Ammon's horn (tissue), 1 donor: ENCODE data around the gene MND1.
"Not testable (repeated sequence)": the region's sequence is repeated elsewhere in the genome, so short reads cannot be mapped to it uniquely, and the experiment has no call there.

Source experiments
- DNase-seq: peaks from one replicate; pipeline ENCODE4 v3.0.0-alpha.2; 2016; ENCODE audit warnings: low spot score

MND1 gene

DNA sequence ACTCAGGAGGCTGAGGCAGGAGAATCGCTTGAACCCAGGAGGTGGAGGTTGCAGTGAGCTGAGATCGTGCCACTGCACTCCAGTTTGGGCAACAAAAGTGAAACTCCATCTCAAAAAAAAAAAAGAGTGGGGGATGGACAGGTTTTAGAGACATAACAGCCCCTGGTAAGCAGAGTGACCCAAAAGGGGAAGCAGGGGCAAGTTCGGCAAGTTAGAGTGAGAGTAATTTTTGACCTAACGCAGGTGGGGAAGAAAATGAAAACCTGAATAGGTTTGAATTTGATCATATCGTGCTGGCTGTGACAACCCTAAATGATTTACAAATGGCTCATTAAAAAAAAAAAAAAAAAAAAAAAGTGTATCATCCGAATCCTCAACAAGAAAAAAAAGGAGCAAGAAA, 96.0 kb downstream of the MND1 start:
- no peak for DNase-seq

DNA sequence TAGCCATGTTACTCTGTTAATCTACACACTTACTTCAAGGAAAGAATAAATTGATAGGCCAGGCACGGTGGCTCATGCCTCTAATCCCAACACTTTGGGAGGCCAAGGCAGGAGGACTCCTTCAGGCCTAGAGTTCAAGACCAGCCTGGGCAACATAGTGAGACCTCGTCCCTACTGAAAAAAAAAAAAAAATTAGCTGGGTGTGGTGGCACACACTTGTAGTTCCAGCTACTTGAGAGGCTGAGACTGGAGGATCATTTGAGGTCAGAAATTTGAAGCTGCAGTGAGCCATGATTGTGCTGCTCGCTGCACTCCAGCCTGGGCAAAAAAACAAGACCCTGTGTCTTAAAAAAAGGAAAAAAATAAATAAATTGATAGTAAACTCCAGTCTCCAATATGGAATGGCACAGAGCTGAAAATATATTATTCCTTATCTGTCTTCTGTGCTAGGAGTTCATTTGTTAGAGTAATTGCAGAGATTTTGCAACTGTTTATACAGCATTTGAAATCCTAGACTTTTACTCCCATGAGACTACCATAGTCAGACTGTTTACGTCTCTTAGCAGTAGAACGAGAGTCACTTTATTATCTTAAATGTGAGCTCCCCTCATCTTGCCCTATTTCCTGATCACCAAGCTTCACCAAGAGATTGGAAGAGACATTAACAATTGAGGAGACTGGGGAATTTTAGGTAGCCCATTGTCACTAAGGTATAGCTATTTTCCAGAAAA, 102.9 kb downstream of the MND1 start:
- DNase-seq = no peak

DNA sequence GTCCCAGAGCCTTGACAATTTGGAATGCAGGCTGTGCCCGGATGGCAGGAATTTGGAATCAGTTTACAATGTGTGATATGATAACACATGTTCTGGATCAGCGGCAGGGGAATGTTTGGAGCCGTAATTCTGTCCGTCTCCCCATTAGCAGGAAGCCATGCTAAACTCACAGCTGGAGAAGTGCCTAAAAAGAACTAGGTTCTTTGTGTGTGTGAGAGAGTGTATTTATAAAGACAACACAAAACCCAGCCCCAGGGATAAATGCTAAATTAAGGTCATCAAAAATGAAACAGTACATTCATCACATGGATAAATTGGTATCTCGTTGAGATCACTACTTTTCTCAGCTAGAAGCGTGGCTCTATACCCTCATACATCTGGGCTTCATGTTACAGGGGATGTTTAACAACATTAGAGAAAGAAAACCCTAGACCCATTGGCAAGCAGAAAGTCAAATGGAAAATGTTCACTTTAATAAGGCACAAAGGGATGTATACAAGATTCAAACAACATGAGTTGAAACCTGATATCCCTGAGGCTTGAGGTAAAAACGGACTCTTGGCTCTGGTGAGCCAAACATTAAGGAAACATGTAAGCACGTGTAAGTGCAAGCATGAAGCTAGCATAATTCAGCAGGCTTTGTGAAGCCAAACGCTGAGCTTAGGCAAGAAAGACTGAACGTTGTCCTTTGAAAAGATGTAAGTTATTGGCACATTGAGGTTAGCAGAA, 103.7 kb downstream of the MND1 start:
- no peak for DNase-seq

DNA sequence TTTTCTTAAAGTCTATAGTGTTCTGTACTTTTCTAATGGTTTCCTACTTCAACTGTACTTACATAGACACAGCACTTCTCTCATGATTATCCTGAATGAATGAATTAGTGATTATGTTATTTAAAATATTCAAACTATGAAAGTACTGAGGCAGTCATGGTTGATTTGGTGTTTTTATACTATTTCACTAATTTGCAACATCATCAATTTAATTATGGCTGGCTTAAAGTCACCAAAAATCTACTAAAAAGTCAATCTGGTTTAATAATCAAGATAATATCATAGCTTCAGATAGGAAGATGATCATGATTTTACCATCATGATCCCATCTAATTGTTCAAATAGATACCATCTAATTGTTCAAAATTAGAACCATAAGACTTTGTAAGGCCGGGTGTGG, 104.8 kb downstream of the MND1 start:
- DNase-seq = no peak

DNA sequence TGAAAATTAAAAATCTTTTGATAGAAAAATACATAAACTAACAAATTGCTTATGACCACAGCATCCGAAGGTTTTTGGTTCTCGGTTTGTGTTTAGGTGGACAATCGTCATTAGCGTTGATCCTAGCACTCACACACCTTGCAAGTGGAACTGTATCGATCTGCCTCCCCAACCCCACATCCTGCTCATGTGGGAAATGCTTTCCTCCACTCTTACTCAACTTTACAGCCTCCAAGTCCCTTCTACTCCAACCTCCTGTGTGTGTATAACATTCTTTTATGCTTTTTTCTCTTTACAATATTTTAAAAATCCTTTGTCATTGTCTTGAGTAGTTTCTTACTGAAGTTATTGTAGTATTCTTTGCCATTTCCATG, 106.0 kb downstream of the MND1 start:
- DNase-seq = no peak

DNA sequence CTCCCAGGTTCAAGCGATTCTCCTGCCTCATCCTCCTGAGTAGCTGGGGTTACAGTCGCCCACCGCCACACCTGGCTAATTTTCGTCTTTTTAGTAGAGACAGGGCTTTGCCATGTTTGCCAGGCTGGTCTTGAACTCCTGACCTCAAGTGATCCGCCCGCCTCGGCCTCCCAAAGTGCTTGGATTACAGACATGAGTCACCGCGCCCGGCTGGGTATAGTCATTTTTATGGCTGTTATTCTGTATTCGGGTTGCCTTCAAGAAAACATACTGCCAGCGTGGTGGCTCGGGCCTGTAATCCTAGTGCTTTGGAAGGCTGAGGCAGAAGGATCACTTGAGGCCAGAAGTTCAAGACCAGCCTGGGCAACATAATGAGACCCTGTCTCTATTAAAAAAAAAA, 106.7 kb downstream of the MND1 start:
- not testable (repeated sequence) for DNase-seq

DNA sequence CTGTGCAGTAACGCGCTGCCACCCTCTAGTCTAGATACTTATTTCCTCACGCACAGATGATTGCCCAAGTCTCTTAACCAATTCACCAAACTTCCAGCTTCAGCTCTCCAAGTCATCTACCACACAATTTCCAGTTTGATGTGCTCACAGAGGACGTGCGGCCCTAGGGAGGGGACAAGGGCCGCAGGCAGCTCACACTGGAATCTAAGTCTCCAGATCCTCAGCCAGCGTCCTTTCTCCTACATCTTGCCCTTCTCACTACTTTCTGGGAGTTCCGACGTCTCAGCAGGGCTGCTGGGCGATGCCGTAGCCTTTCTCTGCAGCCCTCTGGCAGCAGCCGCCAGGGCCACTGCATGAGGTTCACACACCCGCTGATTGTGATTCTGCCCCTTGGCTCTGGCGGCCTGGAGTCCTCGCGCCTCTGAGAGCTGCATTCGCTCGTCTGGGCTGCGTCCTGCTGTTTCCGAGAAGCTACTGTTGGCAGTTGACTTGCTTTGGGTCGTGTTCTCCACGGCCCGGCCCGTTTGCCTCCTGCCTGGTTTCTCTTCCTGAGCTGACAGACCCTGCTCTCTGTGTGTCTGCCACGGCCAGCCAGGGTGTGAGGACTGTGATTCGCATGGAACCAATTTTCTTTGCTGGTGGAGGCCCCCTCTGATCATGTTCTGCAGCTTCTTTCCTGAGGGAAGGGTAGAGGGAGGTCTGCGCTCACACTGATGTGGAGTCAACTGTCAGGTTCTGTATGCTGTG, 107.6 kb downstream of the MND1 start:
- DNase-seq = no peak

DNA sequence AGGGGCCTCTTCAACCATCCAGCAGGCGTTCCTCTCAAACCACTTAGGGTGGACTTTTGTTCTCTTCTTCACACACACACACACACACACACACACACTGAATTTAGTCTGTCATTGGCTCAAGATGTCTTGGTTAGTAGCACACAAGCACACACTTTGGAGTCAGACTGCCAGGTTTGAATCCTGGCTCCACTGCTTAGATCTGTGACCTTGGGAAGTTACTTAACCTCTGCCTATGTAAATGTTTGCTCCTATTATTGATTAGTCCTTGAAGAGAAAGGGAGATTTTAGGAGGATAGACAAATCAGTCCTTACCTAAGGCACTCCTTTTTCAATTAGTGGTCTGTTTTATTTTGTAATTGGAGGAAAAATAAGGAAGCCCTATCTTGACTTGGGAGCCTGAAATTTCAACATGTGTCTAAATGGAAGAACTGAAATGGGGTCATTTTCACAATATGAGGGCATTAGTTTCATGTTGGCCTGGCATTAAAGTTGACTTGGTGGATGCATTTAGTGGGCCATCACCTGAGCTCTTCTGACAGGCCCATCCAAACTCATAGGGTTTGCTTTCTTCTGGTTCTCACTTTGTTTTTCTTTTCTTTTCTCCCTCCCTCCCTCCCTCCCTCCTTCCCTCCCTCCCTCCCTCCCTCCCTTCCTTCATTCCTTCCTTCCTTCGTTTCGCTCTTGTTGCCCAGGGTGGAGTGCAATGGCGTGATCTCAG, 108.3 kb downstream of the MND1 start:
- no peak for DNase-seq

DNA sequence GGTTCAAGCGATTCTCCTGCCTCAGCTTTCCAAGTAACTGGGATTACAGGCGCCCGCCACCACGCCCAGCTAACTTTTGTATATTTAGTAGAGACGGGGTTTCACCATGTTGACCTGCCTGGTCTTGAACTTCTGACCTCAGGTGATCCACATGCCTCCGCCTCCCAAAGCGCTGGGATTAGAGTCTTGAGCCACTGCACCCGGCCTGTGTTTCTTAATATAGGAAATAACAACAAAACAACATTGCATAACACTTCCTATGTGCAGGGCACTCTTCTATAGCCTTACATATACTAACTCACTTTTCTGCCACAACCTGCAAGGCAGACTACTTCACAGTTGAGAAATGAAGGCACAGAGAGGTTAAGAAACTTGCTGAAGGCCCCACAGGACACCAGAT, 108.9 kb downstream of the MND1 start:
- DNase-seq = no peak

DNA sequence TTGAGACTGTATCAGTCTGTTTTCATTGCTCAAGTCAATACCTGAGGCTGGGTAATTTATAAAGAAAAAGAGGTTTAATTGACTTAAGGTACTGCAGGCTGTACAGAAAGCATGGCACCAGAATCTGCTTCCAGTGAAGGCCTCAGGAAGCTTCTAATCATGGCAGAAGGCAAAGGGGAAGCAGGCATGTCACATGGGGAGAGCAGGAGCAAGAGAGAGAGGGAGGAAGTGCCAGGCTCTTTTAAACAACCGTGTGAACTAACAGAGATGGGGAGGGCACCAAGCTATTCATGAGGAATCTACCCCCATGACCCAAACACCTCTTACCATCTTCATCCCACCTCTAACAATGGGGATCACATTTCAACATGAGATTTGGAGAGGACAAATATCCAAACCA, 114.5 kb downstream of the MND1 start:
- no peak for DNase-seq

DNA sequence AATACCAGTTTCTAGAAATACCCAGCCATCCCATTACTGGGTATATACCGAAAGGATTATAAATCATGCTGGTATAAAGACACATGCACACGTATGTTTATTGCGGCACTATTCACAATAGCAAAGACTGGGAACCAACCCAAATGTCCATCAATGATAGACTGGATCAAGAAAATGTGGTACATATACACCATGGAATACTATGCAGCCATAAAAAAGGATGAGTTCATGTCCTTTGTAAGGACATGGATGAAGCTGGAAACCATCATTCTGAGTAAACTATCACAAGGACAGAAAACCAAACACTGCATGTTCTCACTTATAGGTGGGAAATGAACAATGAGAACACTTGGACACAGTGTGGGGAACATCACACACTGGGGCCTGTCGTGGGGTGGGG, 117.1 kb downstream of the MND1 start:
- not testable (repeated sequence) for DNase-seq

DNA sequence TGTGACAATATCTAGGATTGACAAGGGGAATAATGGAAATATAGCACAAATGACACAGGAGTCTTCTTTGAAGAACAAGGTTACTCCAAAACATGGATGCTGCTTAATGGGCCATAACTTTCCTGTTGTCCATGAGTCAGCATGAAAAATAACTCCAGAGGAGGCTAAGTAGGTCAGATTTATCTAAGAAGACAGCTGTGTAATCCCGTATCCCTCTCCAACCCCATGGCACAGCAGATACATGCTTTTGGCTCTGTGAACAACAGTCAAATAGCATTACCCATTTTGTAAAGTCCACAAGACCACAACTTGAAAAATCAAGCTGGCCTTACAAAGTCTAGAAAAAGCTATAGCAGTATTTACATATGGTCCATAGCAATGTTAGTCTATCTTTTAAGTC, 119.6 kb downstream of the MND1 start:
- no peak for DNase-seq
